Measurements from ENCODE around the gene GPRC5C.

Gene GPRC5C

DNA sequence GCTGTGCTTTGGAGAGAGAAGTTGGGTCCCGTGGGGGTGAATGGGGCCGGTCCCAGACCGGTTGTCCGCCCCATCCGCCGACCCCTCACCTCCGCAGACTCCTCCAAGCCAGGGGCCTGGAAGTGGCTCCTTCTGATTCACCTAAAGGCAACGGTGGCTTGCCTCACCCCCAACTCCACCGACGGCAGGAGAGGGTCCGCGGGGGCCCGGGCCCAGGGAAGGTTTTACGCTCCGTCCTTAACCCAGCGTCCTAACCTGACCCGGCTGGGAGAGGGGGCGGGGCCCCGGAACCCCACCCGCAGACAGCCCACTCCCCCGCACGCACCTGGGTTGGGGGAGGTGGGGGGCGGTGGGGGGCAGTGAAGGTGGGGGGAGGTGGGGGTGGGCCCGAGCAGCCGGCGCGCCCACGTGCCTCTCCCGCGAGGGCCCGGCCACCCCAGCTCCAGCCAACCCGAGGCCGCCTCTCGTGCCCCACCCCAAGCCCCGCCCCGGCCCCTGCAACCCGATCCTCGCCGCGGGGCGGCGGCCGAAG is 21.8 kb downstream of the GPRC5C start:
- DNase-seq: peak; percentile 76

DNA sequence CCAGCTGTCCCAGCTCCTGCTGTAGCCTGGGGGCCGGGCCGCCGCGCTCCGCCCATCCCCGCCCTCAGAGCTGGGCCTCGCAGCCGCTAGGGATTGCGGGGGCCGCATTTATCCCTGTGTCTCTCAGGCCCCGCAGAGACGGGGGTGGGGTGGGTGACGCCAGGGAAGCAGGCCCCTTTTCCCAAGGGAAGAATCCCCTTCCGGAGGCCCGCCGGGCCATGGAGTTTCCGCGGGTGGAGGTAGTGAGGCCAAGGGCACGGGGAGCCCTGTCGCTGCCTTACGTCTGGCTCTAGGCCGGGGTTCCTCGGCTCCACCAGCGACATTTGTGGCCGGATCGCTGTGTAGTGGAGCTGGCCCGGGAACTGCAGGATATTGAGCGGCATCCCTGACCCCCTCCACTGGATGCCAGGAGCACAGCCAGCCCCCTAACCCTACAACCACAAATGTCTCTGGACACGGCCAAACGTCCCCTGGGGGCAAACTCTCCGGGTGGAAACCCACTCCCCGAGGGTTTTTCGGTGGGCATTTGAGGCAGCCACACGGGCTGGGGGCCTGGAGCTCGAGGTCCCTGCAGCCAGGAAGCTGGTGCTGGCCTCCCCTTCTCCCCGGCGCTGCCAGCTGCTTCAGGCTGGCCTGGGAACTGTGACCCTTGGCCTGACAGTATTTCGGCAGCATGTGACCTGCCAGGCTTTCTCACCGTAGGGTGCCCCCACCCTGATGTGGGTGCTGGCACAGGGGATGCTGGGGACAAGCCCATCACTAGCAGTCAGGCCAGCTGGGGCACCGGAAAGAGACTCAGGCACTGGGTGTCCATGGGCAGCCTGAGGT is 22.5 kb downstream of the GPRC5C start:
- DNase-seq: no peak

DNA sequence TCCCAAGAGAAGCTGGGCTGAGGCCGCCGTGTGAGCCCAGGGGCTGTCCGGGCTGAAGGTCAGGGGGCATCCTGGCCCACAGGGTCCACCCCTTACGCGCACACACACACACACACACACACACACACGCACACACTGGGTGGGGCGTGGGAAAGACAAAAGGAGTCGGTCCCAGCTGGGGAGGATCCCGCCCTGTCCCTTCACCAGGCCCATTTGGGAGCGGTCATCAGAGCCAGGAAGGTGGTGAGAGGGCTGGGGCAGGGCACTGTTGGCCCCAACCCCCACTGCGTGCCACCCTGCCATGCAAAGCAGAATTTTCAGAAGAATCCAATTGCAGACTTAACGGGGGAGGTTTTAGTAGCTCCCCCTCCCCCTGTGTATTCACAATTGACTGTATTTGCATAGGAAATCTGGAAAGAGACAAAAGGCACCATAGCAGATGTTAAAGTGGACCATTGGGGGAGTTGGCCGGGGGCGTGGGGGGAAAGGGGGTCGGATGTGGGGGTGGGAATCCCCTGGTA is 23.2 kb downstream of the GPRC5C start:
- DNase-seq: no peak

DNA sequence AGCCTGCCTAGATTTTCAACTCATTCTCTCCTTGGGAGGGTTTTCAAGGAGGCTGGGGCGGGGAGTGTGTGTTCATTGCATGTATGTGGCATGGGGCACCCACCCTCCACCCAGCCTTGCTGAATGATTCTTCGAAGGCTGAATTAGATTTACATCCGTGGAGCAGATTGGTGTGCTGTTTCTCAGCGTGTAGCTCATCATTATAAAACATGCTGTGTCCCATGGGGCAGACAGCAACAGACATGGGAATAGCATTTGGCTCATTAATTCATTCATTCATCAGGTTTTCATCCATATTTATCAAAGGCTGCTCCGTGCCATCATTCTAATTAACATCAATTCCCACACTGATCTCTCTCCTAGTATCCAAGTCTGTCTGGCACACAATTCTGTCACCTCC is 23.9 kb downstream of the GPRC5C start:
- DNase-seq: no peak

DNA sequence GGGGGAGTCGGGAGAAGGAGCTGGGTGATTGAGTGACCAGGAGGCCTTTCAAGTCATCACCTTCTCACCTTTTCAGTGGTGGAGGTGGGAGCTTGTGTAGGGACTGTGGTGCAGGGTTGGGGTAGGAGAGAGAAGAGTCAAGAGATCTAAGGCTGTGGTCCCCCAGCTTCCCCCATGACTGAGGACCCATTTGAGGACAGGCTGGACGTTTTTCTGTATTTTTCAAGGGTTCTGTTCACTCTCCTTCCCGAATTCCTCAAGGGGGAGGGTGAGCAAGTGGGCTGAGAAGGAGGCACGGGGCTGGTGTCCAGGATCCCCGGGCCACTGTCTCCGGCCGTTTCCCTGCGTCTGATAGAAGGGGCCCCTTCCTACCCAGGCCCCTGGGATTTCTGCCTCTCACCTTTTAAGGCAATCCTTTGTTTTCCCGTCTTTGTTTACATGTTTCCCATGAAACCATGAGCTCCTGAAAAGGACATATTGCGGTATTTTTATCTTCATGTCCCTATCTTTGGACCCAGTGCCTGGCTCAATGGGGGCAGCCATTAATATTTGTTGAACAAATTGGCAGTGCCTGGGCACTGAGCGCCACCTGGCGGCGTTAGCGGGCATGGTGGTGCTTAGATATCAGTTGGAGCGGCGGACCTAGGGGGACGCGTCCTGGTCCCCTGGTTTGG is 25.4 kb downstream of the GPRC5C start:
- peak; percentile 66 for DNase-seq

- no peak for DNase-seq
These were observed 25.9 kb downstream of the GPRC5C start for GRCh38 chr17:74457820-74458166.

GRCh38 chr17:74458835-74459234 is 26.9 kb downstream of the GPRC5C start:
- DNase-seq: no peak

- DNase-seq: no peak
These were observed 27.7 kb downstream of the GPRC5C start for GRCh38 chr17:74459622-74460021.

GRCh38 chr17:74460241-74460640 is 28.4 kb downstream of the GPRC5C start:
- DNase-seq: no peak

DNA sequence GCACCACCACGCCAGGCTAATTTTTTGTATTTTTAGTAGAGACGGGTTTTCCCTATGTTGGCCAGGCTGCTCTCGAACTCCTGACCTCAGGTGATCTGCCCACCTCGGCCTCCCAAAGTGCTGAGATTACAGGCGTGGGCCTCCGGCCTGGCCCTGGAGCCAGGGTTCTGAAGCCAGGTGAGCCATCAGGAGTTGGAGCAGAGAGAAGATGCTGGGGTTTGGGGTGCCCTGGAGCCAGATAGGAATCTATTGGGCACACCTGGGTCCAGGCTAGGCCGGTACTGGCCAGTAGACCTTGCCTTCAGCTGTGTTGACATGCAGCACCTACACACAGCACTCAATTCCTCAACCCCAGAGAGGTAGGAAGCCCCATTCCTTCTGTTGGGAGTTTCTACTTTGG is 29.1 kb downstream of the GPRC5C start:
- no peak for DNase-seq

- no peak for DNase-seq
These were observed 29.7 kb downstream of the GPRC5C start for GRCh38 chr17:74461611-74462010.

GRCh38 chr17:74464730-74465377 is 33.0 kb downstream of the GPRC5C start:
- DNase-seq: no peak

DNA sequence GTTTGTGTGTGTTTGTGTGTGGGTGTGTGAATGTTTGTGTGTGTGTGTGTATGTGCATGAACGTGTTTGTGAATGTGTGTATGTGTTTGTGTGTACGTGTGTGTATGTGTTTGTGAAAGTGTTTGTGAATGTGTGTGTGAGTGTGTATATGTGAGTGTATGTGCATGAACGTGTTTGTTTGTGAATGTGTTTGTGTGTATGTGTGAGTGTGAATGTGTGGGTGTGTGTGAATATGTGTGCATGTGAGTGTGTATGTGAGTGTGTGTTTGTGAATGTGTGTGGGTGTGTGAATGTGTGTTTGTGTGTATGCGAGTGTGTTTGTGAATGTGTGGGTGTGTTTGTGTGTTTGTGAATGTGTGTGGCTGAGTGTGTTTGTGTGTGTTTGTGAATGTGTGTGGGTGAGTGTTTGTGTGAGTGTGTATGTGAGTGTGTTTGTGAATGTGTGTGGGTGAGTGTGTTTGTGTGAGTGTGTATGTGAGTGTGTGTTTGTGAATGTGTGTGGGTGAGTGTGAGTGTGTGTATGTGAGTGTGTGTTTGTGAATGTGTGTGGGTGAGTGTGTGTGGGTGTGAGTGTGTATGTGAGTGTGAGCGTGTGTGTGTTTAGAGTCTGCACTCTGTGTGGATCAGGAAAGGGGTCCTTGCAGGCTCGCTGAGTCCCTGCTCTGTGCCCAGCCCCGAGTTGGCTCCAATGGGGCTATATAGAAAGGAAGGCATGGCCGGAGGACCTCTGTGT is 33.7 kb downstream of the GPRC5C start:
- no peak for DNase-seq

GRCh38 chr17:74466111-74466827 is 34.4 kb downstream of the GPRC5C start, which contains the start of gene CD300A:
Gene CD300A (plus strand): TSS chr17:74466634. CDS start chr17:74466704, 70 bp downstream.
- DNase-seq: peak; percentile 51

- no peak for DNase-seq
These were observed 34.9 kb downstream of the GPRC5C start for GRCh38 chr17:74466828-74467184.

GRCh38 chr17:74467221-74467951 is 35.5 kb downstream of the GPRC5C start:
- peak; percentile 33 for DNase-seq

- no peak for DNase-seq
These were observed 39.5 kb downstream of the GPRC5C start for GRCh38 chr17:74471341-74471740.

DNA sequence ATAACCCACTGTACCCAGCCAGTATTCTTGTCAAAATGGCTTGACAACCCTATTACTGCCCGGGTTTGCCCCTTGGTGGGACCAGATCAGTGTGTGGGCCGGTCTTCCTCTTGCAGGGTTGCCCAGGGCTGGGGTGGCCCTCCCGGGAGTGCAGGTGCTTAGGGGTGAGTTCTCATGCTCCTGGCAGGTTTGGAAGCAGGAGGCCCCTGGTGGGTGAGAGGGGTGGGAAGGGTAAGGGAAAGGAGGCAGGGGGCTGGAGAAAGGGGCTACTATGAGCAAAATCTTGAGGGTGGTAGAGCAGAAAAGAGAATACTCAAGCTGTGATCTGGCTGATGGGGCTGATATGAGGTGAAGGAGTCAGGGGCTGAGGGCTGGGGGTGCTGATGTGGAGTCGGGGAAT is 41.0 kb downstream of the GPRC5C start:
- no peak for DNase-seq

DNA sequence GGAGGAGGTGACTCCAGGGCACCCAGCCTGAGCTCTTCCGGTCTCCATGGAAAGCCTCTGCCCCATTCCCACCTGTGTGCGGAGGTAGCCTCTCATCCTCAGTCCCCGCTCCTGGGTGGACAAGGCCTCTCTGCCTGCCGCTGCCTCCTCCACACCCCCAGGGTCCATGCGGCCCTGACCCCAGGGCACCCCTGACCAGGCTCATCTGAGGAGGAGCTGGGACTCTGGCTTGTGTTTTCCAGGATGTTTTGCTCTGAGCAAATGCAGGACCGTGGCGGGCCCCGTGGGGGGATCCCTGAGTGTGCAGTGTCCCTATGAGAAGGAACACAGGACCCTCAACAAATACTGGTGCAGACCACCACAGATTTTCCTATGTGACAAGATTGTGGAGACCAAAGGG is 41.4 kb downstream of the GPRC5C start:
- no peak for DNase-seq

DNA sequence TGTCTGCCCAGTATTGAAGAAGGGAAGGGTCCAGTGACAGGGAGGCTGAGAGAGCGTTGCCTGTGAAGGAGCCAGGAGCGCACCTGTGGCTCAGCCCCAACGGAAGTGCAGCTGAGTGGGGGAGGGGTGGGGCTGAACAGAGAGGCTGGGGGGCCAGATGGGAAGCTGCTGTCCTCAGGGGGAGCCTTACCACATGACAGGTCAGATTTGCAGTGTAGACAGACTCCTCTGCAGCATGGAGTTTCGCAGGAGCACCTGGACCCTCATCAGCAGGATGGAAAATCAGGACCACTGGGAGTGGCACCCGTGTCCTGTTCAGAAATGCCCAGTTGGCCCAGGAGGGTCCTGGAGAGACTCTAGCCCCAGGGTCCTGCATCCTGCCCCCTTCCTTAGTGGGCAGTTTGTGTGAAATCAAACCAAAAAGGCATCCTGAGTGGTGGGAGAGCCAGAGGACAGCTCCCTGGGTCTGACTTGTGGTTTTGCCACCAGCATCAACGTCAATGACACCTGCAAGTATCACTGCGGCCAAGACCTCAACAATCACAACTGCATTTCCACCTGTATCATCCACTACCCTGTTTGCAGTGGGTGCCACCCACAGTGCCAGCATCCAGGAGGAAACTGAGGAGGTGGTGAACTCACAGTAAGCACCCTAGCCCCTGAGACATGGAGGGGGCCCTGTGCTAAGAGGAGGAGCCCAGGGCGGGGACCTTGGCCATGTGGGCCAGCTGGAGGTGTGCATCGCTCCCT is 42.3 kb downstream of the GPRC5C start:
- DNase-seq: peak; percentile 20

DNA sequence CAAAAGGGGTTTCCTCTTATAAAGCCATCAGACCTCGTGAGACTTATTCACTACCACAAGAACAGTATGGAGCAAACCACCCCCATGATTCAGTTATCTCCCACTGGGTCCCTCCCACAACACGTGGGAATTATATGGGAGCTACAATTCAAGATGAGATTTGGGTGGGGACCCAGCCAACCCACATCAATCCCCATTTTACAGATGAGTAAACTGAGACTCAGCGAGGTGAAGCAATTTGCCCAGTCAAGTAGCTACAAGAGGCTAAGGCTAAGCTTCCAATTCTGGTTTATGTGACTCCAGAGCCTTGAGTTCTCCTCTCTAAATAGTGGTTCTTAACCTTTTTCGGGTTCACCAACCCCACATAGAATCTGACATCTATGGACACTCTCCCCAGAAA is 43.3 kb downstream of the GPRC5C start:
- no peak for DNase-seq
